T-helper 2 cell treated with Interferon-gamma antibody and Interleukin-4, amounts not matched to agents 100 ng/mL and 5 ng/mL, for 36 hours (primary cell): Measurements from ENCODE around the gene SPATA2. TPM values are rescaled to one million over a fixed set of nuclear protein-coding genes. Genes with fewer than 3 reads are reported as not detected.

ENCODE experiments used
- intact Hi-C: fragments of 100-400 bp; cut with micrococcal nuclease; formaldehyde crosslinking; loops from one replicate; pipeline ENCODE4 v1.15.1; 2023
- total RNA-seq: library from RNA; stranded (reverse); gene quantifications from 2 replicates; pipeline ENCODE4 v1.2.3, GENCODE V29; 2022

SPATA2 gene
- total RNA-seq, 1 donor from 2014 or later: 8.0 TPM

- intact Hi-C loops: loop anchor here (1.0 to 5.0 kb wide), 3 partner anchors 20 to 217 kb away; partner anchors contain the start of genes PEDS1, SPATA2 and UBE2V1
These were observed 20.4 kb upstream of the SPATA2 start for GRCh38 chr20:49935746-49936152.

- intact Hi-C loops: loop anchor here (2.0 to 5.0 kb wide), 3 partner anchors 14 to 387 kb away; partner anchors contain the start of gene SPATA2
These were observed 13.8 kb upstream of the SPATA2 start for GRCh38 chr20:49929142-49929494.

- intact Hi-C loops: loop anchor here (1.0 to 5.0 kb wide), 4 partner anchors 14 to 386 kb away; partner anchors contain the start of gene SPATA2
These were observed 13.2 kb upstream of the SPATA2 start for GRCh38 chr20:49928411-49929141.

GRCh38 chr20:49925901-49926454 lies 10.6 kb upstream of the SPATA2 start:
- intact Hi-C loops: loop anchor here (5.0 kb wide), 1 partner anchor 384 kb away; no protein-coding TSS in a partner anchor

- intact Hi-C loops: no loop called here
These were observed 8.9 kb upstream of the SPATA2 start for GRCh38 chr20:49924247-49924646.

- intact Hi-C loops: loop anchor here (10.0 kb wide), 1 partner anchor 205 kb away; the partner anchor contains the start of gene B4GALT5
These were observed 4.1 kb upstream of the SPATA2 start for GRCh38 chr20:49919461-49919860.

- intact Hi-C loops: loop anchor here (10.0 kb wide), 1 partner anchor 204 kb away; the partner anchor contains the start of gene B4GALT5
These were observed 3.7 kb upstream of the SPATA2 start for GRCh38 chr20:49919009-49919408.

GRCh38 chr20:49918446-49918845 lies 3.1 kb upstream of the SPATA2 start:
- intact Hi-C loops: loop anchor here (10.0 kb wide), 1 partner anchor 204 kb away; the partner anchor contains the start of gene B4GALT5

- intact Hi-C loops: loop anchor here (10.0 kb wide), 1 partner anchor 202 kb away; the partner anchor contains the start of gene B4GALT5
These were observed 1.0 kb upstream of the SPATA2 start for GRCh38 chr20:49916146-49917002.

GRCh38 chr20:49915118-49915379 lies 280 bp downstream of the SPATA2 start:
- intact Hi-C loops: loop anchor here (1.0 to 10.0 kb wide), 3 partner anchors 14 to 200 kb away; partner anchors contain the start of genes B4GALT5 and RNF114

- intact Hi-C loops: loop anchor here (1.0 to 10.0 kb wide), 3 partner anchors 14 to 200 kb away; partner anchors contain the start of genes B4GALT5 and RNF114
These were observed 815 bp downstream of the SPATA2 start for GRCh38 chr20:49914310-49915117.

- intact Hi-C loops: loop anchor here (2.0 to 10.0 kb wide), 2 partner anchors 15 to 199 kb away; partner anchors contain the start of gene B4GALT5
These were observed 1.8 kb downstream of the SPATA2 start for GRCh38 chr20:49913399-49914047.

GRCh38 chr20:49910340-49910706 lies 5.0 kb downstream of the SPATA2 start:
- intact Hi-C loops: loop anchor here (10.0 kb wide), 1 partner anchor 196 kb away; the partner anchor contains the start of gene B4GALT5

GRCh38 chr20:49909499-49910339 lies 5.6 kb downstream of the SPATA2 start:
- intact Hi-C loops: loop anchor here (10.0 kb wide), 1 partner anchor 195 kb away; the partner anchor contains the start of gene B4GALT5

GRCh38 chr20:49908258-49908565 lies 7.1 kb downstream of the SPATA2 start:
- intact Hi-C loops: no loop called here

- intact Hi-C loops: no loop called here
These were observed 7.7 kb downstream of the SPATA2 start for GRCh38 chr20:49907405-49908257.

GRCh38 chr20:49906615-49907154 lies 8.6 kb downstream of the SPATA2 start:
- intact Hi-C loops: no loop called here

- intact Hi-C loops: no loop called here
These were observed 9.2 kb downstream of the SPATA2 start for GRCh38 chr20:49906101-49906604.
